ENCODE data around the gene RANBP10.

DNA sequence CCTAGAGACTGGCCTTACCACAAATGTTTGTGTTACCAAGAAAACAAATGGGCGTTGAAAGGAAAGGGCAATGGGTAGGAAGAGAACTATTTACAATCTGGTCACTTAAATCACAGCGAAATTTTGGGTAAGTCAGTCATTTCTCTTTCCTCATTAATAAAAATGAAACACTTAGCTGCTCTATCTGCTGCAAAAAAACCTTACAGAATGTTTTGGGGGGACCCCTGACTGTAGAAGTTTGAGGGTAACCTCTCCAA, 39.6 kb upstream of the RANBP10 start:
- TF ChIP-seq CTCF (IDR thresholded peaks at IDR 0.05; ENCODE audit: insufficient read depth, low read length, poor library complexity, severe bottlenecking) = no peak
- no peak for TF ChIP-seq EZH2phosphoT487 (conservative IDR thresholded peaks at IDR 0.05; ENCODE audit: low read length)
